ENCODE data around the gene ADGRG1.
"Not testable (repeated sequence)": the region's sequence is repeated elsewhere in the genome, so short reads cannot be mapped to it uniquely, and the experiment has no call there.

ADGRG1 gene

GRCh38 chr16:57628008-57628781, at the start of gene ADGRG1:
Gene ADGRG1 (plus strand): TSS chr16:57628630. CDS start chr16:57650288, 21,658 bp downstream.
- DNase-seq (ENCODE audit: low spot score) = peak; percentile 86

- no peak for DNase-seq (ENCODE audit: low spot score)
Measured at GRCh38 chr16:57579361-57579665, 49.1 kb upstream of the ADGRG1 start.

- DNase-seq (ENCODE audit: low spot score) = no peak
Measured at GRCh38 chr16:57585051-57585687, 43.3 kb upstream of the ADGRG1 start.

- DNase-seq (ENCODE audit: low spot score) = no peak
Measured at GRCh38 chr16:57588831-57589230, 39.6 kb upstream of the ADGRG1 start.

- no peak for DNase-seq (ENCODE audit: low spot score)
Measured at GRCh38 chr16:57589374-57589773, 39.1 kb upstream of the ADGRG1 start.

- no peak for DNase-seq (ENCODE audit: low spot score)
Measured at GRCh38 chr16:57590654-57591085, 37.8 kb upstream of the ADGRG1 start.

GRCh38 chr16:57591086-57591869, 37.2 kb upstream of the ADGRG1 start:
- DNase-seq (ENCODE audit: low spot score) = peak; percentile 72

- no peak for DNase-seq (ENCODE audit: low spot score)
Measured at GRCh38 chr16:57591870-57592485, 36.5 kb upstream of the ADGRG1 start.

- no peak for DNase-seq (ENCODE audit: low spot score)
Measured at GRCh38 chr16:57592591-57593003, 35.8 kb upstream of the ADGRG1 start.

- DNase-seq (ENCODE audit: low spot score) = no peak
Measured at GRCh38 chr16:57593021-57593420, 35.4 kb upstream of the ADGRG1 start.

- DNase-seq (ENCODE audit: low spot score) = no peak
Measured at GRCh38 chr16:57593990-57594389, 34.4 kb upstream of the ADGRG1 start.

- DNase-seq (ENCODE audit: low spot score) = no peak
Measured at GRCh38 chr16:57594531-57595031, 33.8 kb upstream of the ADGRG1 start.

GRCh38 chr16:57596234-57596633, 32.2 kb upstream of the ADGRG1 start:
- DNase-seq (ENCODE audit: low spot score) = not testable (repeated sequence)

- DNase-seq (ENCODE audit: low spot score) = no peak
Measured at GRCh38 chr16:57598437-57598836, 30.0 kb upstream of the ADGRG1 start.

- no peak for DNase-seq (ENCODE audit: low spot score)
Measured at GRCh38 chr16:57600048-57600835, 28.2 kb upstream of the ADGRG1 start.

- no peak for DNase-seq (ENCODE audit: low spot score)
Measured at GRCh38 chr16:57600952-57601580, 27.4 kb upstream of the ADGRG1 start.

- peak; percentile 13 for DNase-seq (ENCODE audit: low spot score)
Measured at GRCh38 chr16:57601801-57602478, 26.5 kb upstream of the ADGRG1 start.

- peak; percentile 32 for DNase-seq (ENCODE audit: low spot score)
Measured at GRCh38 chr16:57603115-57604024, 25.1 kb upstream of the ADGRG1 start.

GRCh38 chr16:57604177-57604576, 24.3 kb upstream of the ADGRG1 start:
- DNase-seq (ENCODE audit: low spot score) = no peak
